ENCODE data around the gene PLCD1. TPM values are rescaled to one million over a fixed set of nuclear protein-coding genes. Genes with fewer than 3 reads are reported as not detected.

The PLCD1 gene
- total RNA-seq, 1 donor, result 23.2 TPM

- Histone ChIP-seq H3K9me3 (ENCODE audit: low read depth, low read length) (peaks cover 3% of the 10 kb centered on the region), H3K27me3 (ENCODE audit: insufficient read depth, low read length) (no peaks in the 10 kb centered on the region), H3K36me3 (ENCODE audit: insufficient read depth, low read length) (peaks cover 18% of the 10 kb centered on the region), H3K4me3 (ENCODE audit: insufficient read depth, low read length) (no peak overlapping the region), H3K27ac (ENCODE audit: low read depth, low read length) (no peak overlapping the region), H3K79me2 (ENCODE audit: insufficient read depth, low read length) (peaks cover 16% of the 10 kb centered on the region), H3K4me1 (ENCODE audit: insufficient read depth, low read length) (peaks cover 4% of the 10 kb centered on the region), H2AFZ (ENCODE audit: low read length) (no peak overlapping the region), H4K20me1 (ENCODE audit: insufficient read depth, low read length) (peaks cover 8% of the 10 kb centered on the region), H3K4me2 (ENCODE audit: insufficient read depth, low read length) (no peak overlapping the region)
- no peak for TF ChIP-seq CTCF (IDR thresholded peaks at IDR 0.05; ENCODE audit: extremely low read depth, low read depth, low read length)
- DNase-seq (ENCODE audit: insufficient read length, low spot score, missing footprints), result peak; percentile 58
These were observed 9.6 kb downstream of the PLCD1 start for GRCh38 chr3:38019658-38020341.

GRCh38 chr3:38018296-38019266, 10.9 kb downstream of the PLCD1 start:
- H2AFZ ChIP-seq (ENCODE audit: low read length), result no peak overlapping the region
- H3K9me3 ChIP-seq (ENCODE audit: low read depth, low read length), result peaks cover 3% of the 10 kb centered on the region
- no peaks in the 10 kb centered on the region for H3K27me3 ChIP-seq (ENCODE audit: insufficient read depth, low read length)
- H3K4me2 ChIP-seq (ENCODE audit: insufficient read depth, low read length), result no peak overlapping the region
- TF ChIP-seq CTCF (IDR thresholded peaks at IDR 0.05; ENCODE audit: extremely low read depth, low read depth, low read length), result no peak
- peak; percentile 47 for DNase-seq (ENCODE audit: insufficient read length, low spot score, missing footprints)
- H3K27ac ChIP-seq (ENCODE audit: low read depth, low read length), result no peak overlapping the region
- H3K4me1 ChIP-seq (ENCODE audit: insufficient read depth, low read length), result no peaks in the 10 kb centered on the region
- peaks cover 8% of the 10 kb centered on the region for H4K20me1 ChIP-seq (ENCODE audit: insufficient read depth, low read length)
- no peak overlapping the region for H3K4me3 ChIP-seq (ENCODE audit: insufficient read depth, low read length)
- peaks cover 9% of the 10 kb centered on the region for H3K79me2 ChIP-seq (ENCODE audit: insufficient read depth, low read length)
- peaks cover 26% of the 10 kb centered on the region for H3K36me3 ChIP-seq (ENCODE audit: insufficient read depth, low read length)

- Histone ChIP-seq H3K36me3 (ENCODE audit: insufficient read depth, low read length) (peaks cover 28% of the 10 kb centered on the region), H3K79me2 (ENCODE audit: insufficient read depth, low read length) (peaks cover 5% of the 10 kb centered on the region), H3K4me1 (ENCODE audit: insufficient read depth, low read length) (no peaks in the 10 kb centered on the region), H3K9me3 (ENCODE audit: low read depth, low read length) (peaks cover 3% of the 10 kb centered on the region), H3K4me3 (ENCODE audit: insufficient read depth, low read length) (no peak overlapping the region), H3K27me3 (ENCODE audit: insufficient read depth, low read length) (no peaks in the 10 kb centered on the region), H4K20me1 (ENCODE audit: insufficient read depth, low read length) (peaks cover 8% of the 10 kb centered on the region), H3K27ac (ENCODE audit: low read depth, low read length) (no peak overlapping the region), H3K4me2 (ENCODE audit: insufficient read depth, low read length) (no peak overlapping the region), H2AFZ (ENCODE audit: low read length) (no peak overlapping the region)
- DNase-seq (ENCODE audit: insufficient read length, low spot score, missing footprints), result peak; percentile 53
- no peak for TF ChIP-seq CTCF (IDR thresholded peaks at IDR 0.05; ENCODE audit: extremely low read depth, low read depth, low read length)
These were observed 11.8 kb downstream of the PLCD1 start for GRCh38 chr3:38017445-38018295.
